Measurements from ENCODE around the gene AMELY. TPM values are rescaled to one million over a fixed set of nuclear protein-coding genes. Genes with fewer than 3 reads are reported as not detected.

The AMELY gene
- not detected for total RNA-seq

- no peaks in the 10 kb centered on the region for H3K36me3 ChIP-seq (replicated peaks in 1 of 2; ENCODE audit: insufficient read depth in 1 of 2, low read depth in 2 of 2)
- DNase-seq (peak in 2 of 4 donors; percentile 25 to 38), ATAC-seq (peak; percentile 36)
- 0 to 1% methylated on average over 17 to 26 of the region's 52 CpGs for WGBS, 2 donors
- H3K9me3 ChIP-seq = no peaks in the 10 kb centered on the region
- intact Hi-C loops (cut with DNase I) = no loop called here
- peak within 1 kb of the TSS in 2 of 4 donors; percentile 69 to 71 for H3K27ac ChIP-seq
- no peaks in the 10 kb centered on the region for H3K27me3 ChIP-seq
- TF ChIP-seq POLR2A (IDR thresholded peaks at IDR 0.05) = no peak
- TF ChIP-seq, protein P1, sequence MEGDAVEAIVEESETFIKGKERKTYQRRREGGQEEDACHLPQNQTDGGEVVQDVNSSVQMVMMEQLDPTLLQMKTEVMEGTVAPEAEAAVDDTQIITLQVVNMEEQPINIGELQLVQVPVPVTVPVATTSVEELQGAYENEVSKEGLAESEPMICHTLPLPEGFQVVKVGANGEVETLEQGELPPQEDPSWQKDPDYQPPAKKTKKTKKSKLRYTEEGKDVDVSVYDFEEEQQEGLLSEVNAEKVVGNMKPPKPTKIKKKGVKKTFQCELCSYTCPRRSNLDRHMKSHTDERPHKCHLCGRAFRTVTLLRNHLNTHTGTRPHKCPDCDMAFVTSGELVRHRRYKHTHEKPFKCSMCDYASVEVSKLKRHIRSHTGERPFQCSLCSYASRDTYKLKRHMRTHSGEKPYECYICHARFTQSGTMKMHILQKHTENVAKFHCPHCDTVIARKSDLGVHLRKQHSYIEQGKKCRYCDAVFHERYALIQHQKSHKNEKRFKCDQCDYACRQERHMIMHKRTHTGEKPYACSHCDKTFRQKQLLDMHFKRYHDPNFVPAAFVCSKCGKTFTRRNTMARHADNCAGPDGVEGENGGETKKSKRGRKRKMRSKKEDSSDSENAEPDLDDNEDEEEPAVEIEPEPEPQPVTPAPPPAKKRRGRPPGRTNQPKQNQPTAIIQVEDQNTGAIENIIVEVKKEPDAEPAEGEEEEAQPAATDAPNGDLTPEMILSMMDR (IDR thresholded peaks at IDR 0.05) = no peak
- H3K4me3 ChIP-seq = peak within 1 kb of the TSS in 1 of 2 donors; percentile 48
- peaks cover 8% of the 10 kb centered on the region for H3K4me1 ChIP-seq
These were observed at the start of gene AMELY for GRCh38 chrY:6911253-6911881. TSS of gene AMELY (minus strand) at chrY:6911752. CDS start at chrY:6872608, 39,144 bp downstream.

DNA sequence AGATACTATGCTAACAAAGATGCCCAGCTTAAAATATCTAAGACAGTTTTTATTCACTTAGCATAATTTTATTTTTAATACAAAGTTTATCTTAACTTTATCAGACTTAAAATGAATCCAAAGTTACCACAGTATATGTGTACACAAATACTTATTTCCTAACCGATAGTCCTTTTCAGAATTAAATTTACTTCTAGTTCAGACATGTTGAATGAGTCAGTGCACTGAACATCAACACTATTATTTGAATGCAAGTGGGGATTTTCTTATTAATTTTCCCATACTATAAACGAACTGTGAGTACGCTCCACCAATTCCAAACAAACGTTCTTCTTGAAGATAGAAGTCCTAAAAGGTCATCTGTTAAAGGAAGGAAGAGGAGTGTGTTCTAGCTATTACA is 38.4 kb upstream of the AMELY start:
- intact Hi-C loops (cut with DNase I) = no loop called here
- Histone ChIP-seq H3K27ac (no peak overlapping the region), H3K36me3 (replicated peaks in 1 of 2; ENCODE audit: insufficient read depth in 1 of 2, low read depth in 2 of 2) (no peaks in the 10 kb centered on the region), H3K4me3 (no peak overlapping the region), H3K9me3 (no peaks in the 10 kb centered on the region), H3K4me1 (no peaks in the 10 kb centered on the region), H3K27me3 (no peaks in the 10 kb centered on the region)
- DNase-seq = no peak
- no peak for TF ChIP-seq POLR2A (IDR thresholded peaks at IDR 0.05)
- TF ChIP-seq, protein P1 (IDR thresholded peaks at IDR 0.05) = no peak
- 47 to 72% methylated on average over 4 of the region's 4 CpGs for WGBS, 2 donors
- no peak for ATAC-seq

DNA sequence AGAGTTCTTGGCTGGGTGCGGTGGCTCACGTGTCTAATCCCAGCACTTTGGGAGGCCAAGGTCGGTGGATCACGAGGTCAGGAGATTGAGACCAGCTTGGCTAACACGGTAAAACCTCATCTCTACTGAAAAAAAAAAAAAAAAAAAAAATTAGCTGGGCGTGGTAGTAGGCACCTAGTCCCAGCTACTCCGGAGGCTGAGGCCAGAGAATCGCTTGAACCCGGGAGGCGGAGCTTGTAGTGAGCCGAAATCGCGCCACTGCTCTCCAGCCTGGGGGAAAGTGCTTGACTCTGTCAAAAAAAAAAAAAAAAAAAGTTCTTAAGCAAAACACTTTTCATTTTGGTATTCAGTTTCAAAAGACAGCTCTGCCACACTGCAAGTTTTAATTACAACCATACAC is 36.8 kb upstream of the AMELY start:
- ATAC-seq (no peak), DNase-seq (no peak)
- intact Hi-C loops (cut with DNase I) = no loop called here
- H3K27ac ChIP-seq = no peak overlapping the region
- no peaks in the 10 kb centered on the region for H3K4me1 ChIP-seq
- H3K4me3 ChIP-seq = no peak overlapping the region
- H3K9me3 ChIP-seq = no peaks in the 10 kb centered on the region
- WGBS, 2 donors = 44 to 59% methylated on average over 8 to 13 of the region's 13 CpGs
- TF ChIP-seq POLR2A (IDR thresholded peaks at IDR 0.05) = no peak
- TF ChIP-seq, protein P1 (IDR thresholded peaks at IDR 0.05) = no peak
- H3K27me3 ChIP-seq = no peaks in the 10 kb centered on the region
- no peaks in the 10 kb centered on the region for H3K36me3 ChIP-seq (replicated peaks in 1 of 2; ENCODE audit: insufficient read depth in 1 of 2, low read depth in 2 of 2)

DNA sequence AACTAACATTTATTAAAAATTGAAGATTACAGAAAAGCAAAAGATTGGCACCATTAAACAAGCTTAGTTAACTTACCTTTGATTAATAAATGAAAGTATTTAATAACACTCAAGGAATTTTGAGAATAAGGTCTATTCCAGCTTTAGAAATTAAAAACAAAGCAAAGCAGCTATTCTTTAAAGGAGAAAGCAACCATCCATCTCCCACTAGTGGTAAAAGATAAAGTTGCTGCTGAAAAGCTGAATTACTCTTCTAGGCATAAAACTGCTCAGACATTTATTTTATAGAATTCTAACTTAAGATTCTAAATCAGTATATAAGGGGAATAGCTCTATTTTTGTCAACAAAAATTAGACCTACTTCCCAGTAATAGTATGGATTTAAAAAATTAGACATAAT is 36.1 kb upstream of the AMELY start:
- H3K27ac ChIP-seq = no peak overlapping the region
- no peaks in the 10 kb centered on the region for H3K27me3 ChIP-seq
- DNase-seq = no peak
- intact Hi-C loops (cut with DNase I) = no loop called here
- no peaks in the 10 kb centered on the region for H3K4me1 ChIP-seq
- no peak overlapping the region for H3K4me3 ChIP-seq
- H3K36me3 ChIP-seq (replicated peaks in 1 of 2; ENCODE audit: insufficient read depth in 1 of 2, low read depth in 2 of 2) = no peaks in the 10 kb centered on the region
- H3K9me3 ChIP-seq = no peaks in the 10 kb centered on the region
- no peak for ATAC-seq
- TF ChIP-seq, protein P1 (IDR thresholded peaks at IDR 0.05) = peak in 4 of 7 experiments; percentile 13 to 27 (median 17)
- TF ChIP-seq POLR2A (IDR thresholded peaks at IDR 0.05) = no peak

DNA sequence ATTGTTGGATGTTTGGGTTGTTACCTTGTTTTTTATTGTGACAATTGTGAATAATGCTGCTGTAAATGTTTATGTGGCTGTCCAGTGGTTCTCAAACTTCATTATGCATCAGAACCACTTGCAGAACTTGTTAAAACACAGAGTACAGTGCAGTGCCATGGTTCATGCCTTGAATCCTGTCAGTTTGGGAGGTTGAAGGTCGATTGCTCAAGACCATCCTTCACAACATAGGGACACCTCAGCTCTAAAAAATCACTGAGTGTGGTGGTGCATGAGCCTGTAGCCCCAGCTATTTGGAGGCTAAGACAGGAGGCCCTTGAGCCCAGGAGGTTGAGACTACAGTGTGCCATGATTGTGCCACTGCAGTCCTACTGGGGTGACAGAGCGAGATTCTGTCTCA is 23.9 kb upstream of the AMELY start:
- no peaks in the 10 kb centered on the region for H3K36me3 ChIP-seq (replicated peaks in 1 of 2; ENCODE audit: insufficient read depth in 1 of 2, low read depth in 2 of 2)
- peaks cover 7% of the 10 kb centered on the region for H3K4me1 ChIP-seq
- ATAC-seq = no peak
- 100% methylated on average over 2 of the region's 2 CpGs for WGBS, 2 donors
- TF ChIP-seq, protein P1 (IDR thresholded peaks at IDR 0.05) = no peak
- TF ChIP-seq POLR2A (IDR thresholded peaks at IDR 0.05) = no peak
- no peak overlapping the region for H3K4me3 ChIP-seq
- no peaks in the 10 kb centered on the region for H3K9me3 ChIP-seq
- DNase-seq = no peak
- no peak overlapping the region for H3K27ac ChIP-seq
- no peaks in the 10 kb centered on the region for H3K27me3 ChIP-seq
- intact Hi-C loops (cut with DNase I) = no loop called here

Measured in body of pancreas (tissue), 4 donors.